Gastrocnemius medialis (tissue), 4 donors: ENCODE results near the gene MNX1. TPM values are rescaled to one million over a fixed set of nuclear protein-coding genes. Genes with fewer than 3 reads are reported as not detected.

ENCODE experiments used
- ATAC-seq, 2 donors: fragments of 150-250 bp; one replicate each; pipeline ENCODE4 v1.9.1; 2016
- DNase-seq, 2 donors: peaks; one replicate each; pipeline ENCODE4 v3.0.0-alpha.2; 2019
- H3K27ac ChIP-seq, 4 donors: fragments of 200-600 bp; sonication (generic); 1 replicate in 1 of 4; 2 replicates in 3 of 4; pipeline ENCODE4 v1.5.1; 2016 to 2018; ENCODE audit warnings: mild to moderate bottlenecking in 2 of 4, moderate library complexity in 1 of 4
- H3K27me3 ChIP-seq, 3 donors: fragments of 200-600 bp; sonication (generic) in 2 of 3; 1 replicate in 1 of 3; 2 replicates in 2 of 3; pipeline versions ENCODE4 v1.5.1 to v1.6.0; 2016 to 2019; ENCODE audit warnings: mild to moderate bottlenecking in 1 of 3, moderate library complexity in 1 of 3
- H3K36me3 ChIP-seq, 2 donors: fragments of 200-600 bp; sonication (generic) in 1 of 2; one replicate each; pipeline ENCODE4 v1.5.1; 2017 to 2018
- H3K4me1 ChIP-seq, 2 donors: fragments of 200-600 bp; sonication (generic) in 1 of 2; one replicate each; pipeline ENCODE4 v1.5.1; 2016 to 2017; ENCODE audit warnings: mild to moderate bottlenecking in 2 of 2
- H3K4me3 ChIP-seq, 4 donors: fragments of 200-600 bp; sonication (generic) in 3 of 4; 1 replicate in 1 of 4; 2 replicates in 3 of 4; pipeline ENCODE4 v1.5.1; 2016 to 2019; ENCODE audit warnings: mild to moderate bottlenecking in 2 of 4
- H3K9me3 ChIP-seq, 3 donors: fragments of 200-600 bp; sonication (generic) in 2 of 3; 1 replicate in 1 of 3; 2 replicates in 2 of 3; pipeline ENCODE4 v1.5.1; 2016 to 2019
- POLR2A ChIP-seq, 2 donors: fragments of 450-650 bp; IDR thresholded peaks; one replicate each; pipeline ENCODE4 v1.6.1; 2017; ENCODE audit warnings: antibody characterized with exemption in 2 of 2, mild to moderate bottlenecking in 2 of 2, moderate library complexity in 2 of 2
- in situ Hi-C, 4 donors: fragments of 200-750 bp; cut with MboI; loops; one replicate each; pipeline versions ENCODE4 v1.15.0 to v1.8.0; 2017; ENCODE audit warnings: low sequenced_read_pairs in 4 of 4
- intact Hi-C: fragments of 100-400 bp; cut with DNase I; formaldehyde crosslinking; loops from one replicate; pipeline ENCODE4 v1.15.1; 2023; ENCODE audit warnings: low total_unique reads
- total RNA-seq, 4 donors: library from RNA; depleted of rRNA; stranded (reverse); fragments of >200 nt; gene quantifications; one replicate each; pipeline versions ENCODE4 v1.1.0 to v1.2.3, GENCODE V29; 2016
- TF ChIP-seq, protein P1 (sequence below), 5 experiments: fragments of 450-650 bp in 3 of 5; fragments of 200-600 bp in 2 of 5; sonication (generic) in 2 of 5; IDR thresholded peaks in 4 of 5; conservative IDR thresholded peaks in 1 of 5; 1 replicate in 4 of 5; 2 replicates in 1 of 5; pipeline ENCODE4 v1.5.1; 2016 to 2019; ENCODE audit warnings: antibody characterized with exemption in 5 of 5, mild to moderate bottlenecking in 3 of 5, moderate library complexity in 3 of 5

Gene MNX1
- total RNA-seq, 4 donors from 2014 or later, result 0.16 to 0.20 TPM; not detected in 2

DNA sequence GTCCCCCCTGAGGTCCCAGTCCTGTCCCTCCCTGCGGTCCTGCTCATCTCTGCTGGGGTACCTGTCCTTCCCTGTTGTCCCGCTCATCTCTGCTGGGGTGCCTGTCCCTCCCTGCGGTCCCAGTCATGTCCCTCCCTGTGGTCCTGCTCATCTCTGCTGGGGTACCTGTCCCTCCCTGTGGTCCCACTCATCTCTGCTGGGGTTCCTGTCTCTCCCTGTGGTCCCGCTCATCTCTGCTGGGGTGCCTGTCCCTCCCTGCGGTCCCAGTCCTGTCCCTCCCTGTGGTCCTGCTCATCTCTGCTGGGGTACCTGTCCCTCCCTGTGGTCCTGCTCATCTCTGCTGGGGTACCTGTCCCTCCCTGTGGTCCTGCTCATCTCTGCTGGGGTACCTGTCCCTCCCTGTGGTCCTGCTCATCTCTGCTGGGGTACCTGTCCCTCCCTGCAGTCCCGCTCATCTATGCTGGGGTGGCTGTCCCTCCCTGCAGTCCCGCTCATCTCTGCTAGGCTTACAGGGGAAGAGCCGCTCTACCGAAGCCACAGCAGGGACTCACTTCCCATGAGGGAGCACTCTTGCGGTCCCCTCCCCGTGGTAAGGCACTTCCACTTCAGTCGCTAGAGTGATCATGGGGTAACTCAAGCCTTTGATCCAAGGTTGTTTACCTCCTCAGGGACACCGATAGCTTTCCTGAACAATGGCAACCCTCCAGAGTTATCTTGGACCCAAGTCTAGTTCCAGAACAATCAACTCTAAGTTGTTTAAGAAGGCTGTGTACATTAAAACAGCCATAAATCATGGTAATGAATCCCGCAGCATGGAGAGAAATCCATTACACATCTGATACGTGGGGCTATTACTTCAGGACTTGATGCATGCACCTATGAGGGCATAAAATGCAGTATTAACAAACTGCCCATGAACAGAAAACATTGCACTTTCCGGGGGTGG is 46.8 kb upstream of the MNX1 start:
- Histone ChIP-seq H3K36me3 (no peaks in the 10 kb centered on the region), H3K27me3 (peaks cover 0 to 16% (median 0%) of the 10 kb centered on the region in 3 donors), H3K9me3 (no peaks in the 10 kb centered on the region), H3K4me1 (no peaks in the 10 kb centered on the region), H3K27ac (no peak overlapping the region), H3K4me3 (no peak overlapping the region)
- TF ChIP-seq, protein P1, sequence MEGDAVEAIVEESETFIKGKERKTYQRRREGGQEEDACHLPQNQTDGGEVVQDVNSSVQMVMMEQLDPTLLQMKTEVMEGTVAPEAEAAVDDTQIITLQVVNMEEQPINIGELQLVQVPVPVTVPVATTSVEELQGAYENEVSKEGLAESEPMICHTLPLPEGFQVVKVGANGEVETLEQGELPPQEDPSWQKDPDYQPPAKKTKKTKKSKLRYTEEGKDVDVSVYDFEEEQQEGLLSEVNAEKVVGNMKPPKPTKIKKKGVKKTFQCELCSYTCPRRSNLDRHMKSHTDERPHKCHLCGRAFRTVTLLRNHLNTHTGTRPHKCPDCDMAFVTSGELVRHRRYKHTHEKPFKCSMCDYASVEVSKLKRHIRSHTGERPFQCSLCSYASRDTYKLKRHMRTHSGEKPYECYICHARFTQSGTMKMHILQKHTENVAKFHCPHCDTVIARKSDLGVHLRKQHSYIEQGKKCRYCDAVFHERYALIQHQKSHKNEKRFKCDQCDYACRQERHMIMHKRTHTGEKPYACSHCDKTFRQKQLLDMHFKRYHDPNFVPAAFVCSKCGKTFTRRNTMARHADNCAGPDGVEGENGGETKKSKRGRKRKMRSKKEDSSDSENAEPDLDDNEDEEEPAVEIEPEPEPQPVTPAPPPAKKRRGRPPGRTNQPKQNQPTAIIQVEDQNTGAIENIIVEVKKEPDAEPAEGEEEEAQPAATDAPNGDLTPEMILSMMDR (IDR thresholded peaks at IDR 0.05 in 4 of 5, conservative IDR thresholded peaks at IDR 0.05 in 1 of 5), result no peak
- no peak for TF ChIP-seq POLR2A (IDR thresholded peaks at IDR 0.05)
- intact Hi-C loops, result no loop called here
- in situ Hi-C loops, result no loop called here
- DNase-seq, result no peak
- no peak for ATAC-seq

DNA sequence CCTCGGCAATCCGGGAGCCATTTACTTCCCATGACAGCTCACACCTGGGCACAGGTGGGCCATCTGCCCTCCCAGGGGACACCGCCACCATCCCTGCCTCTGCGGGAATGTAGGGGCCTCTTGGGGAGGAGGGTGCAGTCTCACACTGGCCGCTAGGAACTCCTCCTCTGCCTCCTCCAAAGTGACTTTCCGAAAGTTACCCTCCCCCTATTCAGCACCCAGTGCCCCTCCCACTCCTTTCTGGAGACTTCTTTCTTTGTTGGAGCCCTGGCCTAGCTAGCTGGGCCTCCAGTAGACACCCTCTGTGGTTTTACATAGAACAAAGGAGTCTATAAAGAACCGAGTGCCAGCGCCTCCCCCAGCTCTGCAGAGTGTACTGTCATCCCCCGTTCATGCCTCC is 45.8 kb upstream of the MNX1 start:
- TF ChIP-seq, protein P1 (IDR thresholded peaks at IDR 0.05 in 4 of 5, conservative IDR thresholded peaks at IDR 0.05 in 1 of 5), result no peak
- no peak for TF ChIP-seq POLR2A (IDR thresholded peaks at IDR 0.05)
- intact Hi-C loops (no loop called here), in situ Hi-C loops (no loop called here)
- Histone ChIP-seq H3K4me3 (no peak overlapping the region), H3K27ac (no peak overlapping the region), H3K27me3 (peaks cover 0 to 16% (median 0%) of the 10 kb centered on the region in 3 donors), H3K9me3 (no peaks in the 10 kb centered on the region), H3K4me1 (no peaks in the 10 kb centered on the region), H3K36me3 (no peaks in the 10 kb centered on the region)
- DNase-seq (no peak), ATAC-seq (no peak)

DNA sequence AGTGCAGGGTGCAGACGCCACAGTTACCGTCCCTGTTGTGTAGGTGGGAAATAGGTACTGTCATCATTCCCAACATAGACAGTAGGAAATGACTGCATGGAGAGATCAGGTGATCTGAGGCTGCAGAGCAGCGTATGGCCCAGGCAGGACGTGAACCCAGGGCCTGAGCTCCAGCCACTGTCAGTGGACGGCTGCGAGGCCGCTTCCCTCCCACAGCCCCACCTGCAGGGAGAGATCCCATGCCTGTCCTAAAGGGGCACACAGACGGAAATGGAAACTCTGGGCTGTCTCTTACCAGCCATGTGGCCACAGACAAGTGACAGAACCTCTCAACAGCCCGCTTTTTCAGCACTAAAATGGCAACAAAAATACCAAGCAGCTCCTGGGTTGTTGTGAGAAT is 44.5 kb upstream of the MNX1 start:
- Histone ChIP-seq H3K4me1 (no peaks in the 10 kb centered on the region), H3K27me3 (peaks cover 0 to 16% (median 0%) of the 10 kb centered on the region in 3 donors), H3K4me3 (no peak overlapping the region), H3K9me3 (no peaks in the 10 kb centered on the region), H3K27ac (no peak overlapping the region), H3K36me3 (no peaks in the 10 kb centered on the region)
- DNase-seq (no peak), ATAC-seq (no peak)
- in situ Hi-C loops (no loop called here), intact Hi-C loops (no loop called here)
- TF ChIP-seq POLR2A (IDR thresholded peaks at IDR 0.05), result no peak
- TF ChIP-seq, protein P1 (IDR thresholded peaks at IDR 0.05 in 4 of 5, conservative IDR thresholded peaks at IDR 0.05 in 1 of 5), result no peak

DNA sequence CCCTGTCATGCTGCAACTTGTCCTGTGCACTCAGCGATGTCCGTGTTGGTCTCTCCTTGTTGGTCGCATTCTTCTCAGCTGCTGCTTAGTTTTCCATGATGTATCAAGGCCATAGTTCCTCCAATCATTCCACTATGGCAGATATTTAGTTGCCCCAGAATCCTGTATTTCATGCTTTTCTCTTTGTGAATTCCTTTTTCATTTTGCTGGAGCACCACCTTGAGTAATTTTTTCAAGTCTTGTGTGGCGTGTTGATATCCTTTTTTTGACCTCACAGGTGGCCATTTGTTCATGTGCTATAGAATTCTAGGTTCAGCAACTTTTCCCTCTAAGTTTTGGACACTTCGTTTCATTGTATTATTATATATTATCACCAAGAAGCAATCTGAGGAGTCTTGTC is 42.7 kb upstream of the MNX1 start:
- Histone ChIP-seq H3K4me3 (no peak overlapping the region), H3K27ac (no peak overlapping the region), H3K36me3 (no peaks in the 10 kb centered on the region), H3K27me3 (peaks cover 0 to 16% (median 0%) of the 10 kb centered on the region in 3 donors), H3K9me3 (no peaks in the 10 kb centered on the region), H3K4me1 (no peaks in the 10 kb centered on the region)
- DNase-seq (no peak), ATAC-seq (no peak)
- intact Hi-C loops (no loop called here), in situ Hi-C loops (no loop called here)
- TF ChIP-seq POLR2A (IDR thresholded peaks at IDR 0.05), result no peak
- TF ChIP-seq, protein P1 (IDR thresholded peaks at IDR 0.05 in 4 of 5, conservative IDR thresholded peaks at IDR 0.05 in 1 of 5), result no peak
